GM18505 (cell line): ENCODE measurements around the gene ARRB2.
"Not testable (repeated sequence)": the region's sequence is repeated elsewhere in the genome, so short reads cannot be mapped to it uniquely, and the experiment has no call there.

Experiments
- ATAC-seq: cut with Tn5 transposase; IDR thresholded peaks from one replicate; pipeline ENCODE4 v1.9.1; 2021; ENCODE audit not compliant: unreplicated experiment
- POLR2A ChIP-seq: IDR thresholded peaks from 4 replicates; pipeline ENCODE4 v1.6.1; 2011; ENCODE audit warnings: borderline replicate concordance; ENCODE audit not compliant: insufficient read depth, insufficient read length; ENCODE audit errors: extremely low read depth

ARRB2 gene

DNA sequence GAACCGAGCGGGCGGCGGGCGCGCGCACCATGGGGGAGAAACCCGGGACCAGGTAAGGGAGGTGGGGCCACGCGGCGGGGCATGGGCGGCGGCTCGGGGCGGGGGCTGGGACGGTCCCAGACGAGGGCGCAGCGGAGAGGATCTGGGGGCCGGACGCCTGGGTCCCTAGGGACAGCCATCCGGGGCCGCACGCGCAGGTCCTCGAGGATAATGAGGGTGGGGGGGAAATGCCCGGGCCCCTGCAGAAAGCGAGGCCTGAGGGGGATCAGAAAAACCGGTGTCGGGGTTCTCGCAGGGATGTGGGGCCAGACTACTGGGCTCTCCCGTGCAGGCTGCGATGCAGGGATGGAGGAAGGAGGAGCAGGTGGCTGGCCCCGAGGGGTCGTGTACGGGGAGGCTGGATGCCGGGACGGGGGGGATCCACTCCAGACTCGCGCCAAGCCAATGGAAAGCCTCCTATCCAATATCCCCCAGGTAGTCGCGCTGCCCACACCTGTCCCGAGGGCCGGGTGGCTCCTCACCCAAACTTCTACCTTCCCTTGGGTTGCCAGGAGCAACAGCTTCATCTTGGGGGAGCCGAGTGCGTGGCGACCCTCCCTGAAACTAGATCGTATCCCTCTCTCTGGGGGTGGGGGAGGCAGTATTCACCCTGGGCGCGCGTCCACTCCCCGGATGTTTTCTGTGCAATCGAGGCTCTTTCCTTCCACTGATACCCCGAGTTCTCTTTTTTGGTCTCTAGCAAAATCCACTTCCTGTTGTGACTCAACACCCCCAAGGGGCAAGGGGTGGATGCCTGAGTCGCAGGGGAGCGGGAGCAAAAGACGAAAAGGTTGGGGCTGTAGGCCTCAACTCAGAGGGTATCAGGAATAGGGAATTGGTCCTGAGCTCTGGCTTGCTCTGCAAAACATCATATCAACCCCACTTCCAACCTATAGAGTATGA is 532 bp downstream of the ARRB2 start:
- ATAC-seq, result peak; percentile 4
- peak; percentile 8 for TF ChIP-seq POLR2A

DNA sequence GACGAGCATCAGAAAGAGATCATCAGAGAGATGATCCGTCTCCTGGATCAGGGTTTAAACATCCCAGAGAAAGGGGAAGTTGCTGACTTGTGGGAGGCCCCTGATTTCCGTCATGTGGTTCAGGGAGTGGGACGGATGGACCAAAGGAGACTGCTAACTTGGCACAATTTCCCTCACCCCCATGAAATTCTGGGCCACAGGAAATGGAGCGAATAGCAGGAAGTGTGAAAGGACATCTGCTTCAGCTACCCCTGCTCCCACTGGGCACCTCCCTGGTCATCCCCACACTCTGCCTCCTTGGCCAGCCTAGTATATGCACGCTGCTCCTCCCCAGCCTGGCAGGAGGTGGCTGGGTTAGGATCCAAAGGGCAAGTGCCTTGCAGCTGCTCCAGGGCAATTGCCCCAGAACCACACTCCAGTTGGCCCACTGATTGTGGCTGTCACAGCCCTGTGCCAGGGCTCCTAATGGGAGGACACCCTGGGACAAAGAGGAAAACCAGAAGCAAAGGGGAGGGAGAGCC is 1.3 kb downstream of the ARRB2 start:
- ATAC-seq, result no peak
- peak; percentile 8 for TF ChIP-seq POLR2A

DNA sequence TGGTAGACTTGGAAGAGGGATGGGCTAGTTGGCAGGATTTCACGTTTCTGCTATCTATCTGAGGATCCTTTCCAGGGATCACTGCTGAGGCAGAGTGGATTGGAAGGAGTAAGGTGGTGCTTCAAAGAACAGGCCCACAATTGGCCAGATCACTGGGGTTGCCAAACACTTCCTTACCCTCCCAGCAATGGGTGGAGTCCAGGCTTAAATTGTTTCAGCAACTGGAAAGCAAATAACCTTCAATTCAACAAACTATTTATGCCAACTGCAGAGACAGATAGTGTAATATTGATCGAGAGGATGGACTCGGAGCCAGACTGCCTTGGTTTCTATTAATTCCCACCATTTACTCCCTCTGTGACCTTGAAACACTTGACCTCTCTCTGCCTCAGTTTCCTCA is 2.1 kb downstream of the ARRB2 start:
- TF ChIP-seq POLR2A, result no peak
- ATAC-seq, result no peak

DNA sequence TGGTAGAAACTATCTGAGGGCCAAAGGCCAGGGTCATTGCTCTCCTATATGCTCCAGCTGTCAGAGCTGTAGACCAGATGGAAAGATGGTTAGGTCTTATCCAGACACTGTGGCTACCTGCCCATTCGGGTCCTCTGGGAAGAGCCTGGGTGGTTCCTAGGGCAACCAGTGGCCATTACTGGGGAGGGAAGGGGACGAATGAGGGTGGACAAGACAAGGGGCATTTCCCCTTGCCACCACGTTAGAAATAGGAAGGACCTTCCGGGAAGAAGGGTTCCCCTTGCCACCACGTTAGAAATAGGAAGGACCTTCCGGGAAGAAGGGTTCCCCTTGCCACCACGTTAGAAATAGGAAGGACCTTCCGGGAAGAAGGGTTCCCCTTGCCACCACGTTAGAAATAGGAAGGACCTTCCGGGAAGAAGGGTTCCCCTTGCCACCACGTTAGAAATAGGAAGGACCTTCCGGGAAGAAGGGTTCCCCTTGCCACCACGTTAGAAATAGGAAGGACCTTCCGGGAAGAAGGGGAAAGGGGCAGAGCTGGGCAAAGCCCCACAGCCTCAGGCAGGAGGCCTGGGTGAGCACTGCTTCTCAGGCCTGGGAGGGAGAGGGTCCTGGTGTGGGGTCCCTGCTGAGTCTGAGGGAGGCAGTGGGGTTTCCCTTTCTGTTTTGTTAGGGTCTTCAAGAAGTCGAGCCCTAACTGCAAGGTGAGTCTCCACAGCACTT is 4.1 kb downstream of the ARRB2 start:
- ATAC-seq, result not testable (repeated sequence)

DNA sequence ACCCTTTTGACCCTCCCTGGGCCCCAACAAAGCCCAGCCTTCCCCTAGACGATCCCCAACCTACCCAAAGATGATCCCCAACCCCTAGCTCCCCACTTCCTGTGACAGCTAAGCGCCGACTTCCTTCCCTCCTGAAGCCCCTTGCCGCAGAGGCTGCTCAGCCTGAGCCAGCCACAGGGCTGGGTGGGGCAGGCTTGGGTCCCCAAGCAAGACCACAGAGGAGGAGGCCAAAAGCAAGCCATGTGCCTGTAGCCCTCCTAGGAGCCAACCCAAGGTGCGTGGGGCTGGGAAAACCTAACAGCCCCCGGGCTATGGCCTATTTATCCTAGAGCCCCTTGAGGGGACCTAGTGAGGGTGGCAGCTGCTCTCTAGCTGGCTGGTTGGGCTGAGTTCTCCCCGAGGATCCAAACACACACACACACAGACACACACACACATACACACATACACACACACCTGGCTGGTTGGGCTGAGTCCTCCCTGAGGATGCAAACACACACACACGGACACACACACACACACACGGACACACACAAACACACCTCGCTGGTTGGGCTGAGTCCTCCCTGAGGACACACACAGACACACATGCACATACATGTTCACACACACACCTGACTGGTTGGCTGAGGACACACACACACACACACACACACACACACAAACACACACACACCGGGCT is 4.8 kb downstream of the ARRB2 start:
- no peak for TF ChIP-seq POLR2A
- ATAC-seq, result no peak

DNA sequence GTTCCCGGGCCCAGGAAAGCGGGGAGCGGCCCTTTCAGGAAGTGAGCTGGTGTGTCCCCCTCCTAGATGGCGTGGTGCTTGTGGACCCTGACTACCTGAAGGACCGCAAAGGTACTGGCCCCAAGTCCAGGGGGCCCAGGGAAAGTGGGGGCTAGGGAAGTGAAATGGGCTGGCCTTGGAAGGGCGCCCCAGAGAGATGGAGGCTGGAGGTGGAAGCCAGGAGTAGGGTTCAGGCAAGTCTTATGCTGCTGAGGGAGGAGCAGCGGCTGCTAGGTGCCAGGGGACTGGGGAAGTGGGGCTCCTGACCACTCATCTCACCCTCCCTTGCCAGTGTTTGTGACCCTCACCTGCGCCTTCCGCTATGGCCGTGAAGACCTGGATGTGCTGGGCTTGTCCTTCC is 5.6 kb downstream of the ARRB2 start:
- no peak for ATAC-seq
- TF ChIP-seq POLR2A, result no peak

DNA sequence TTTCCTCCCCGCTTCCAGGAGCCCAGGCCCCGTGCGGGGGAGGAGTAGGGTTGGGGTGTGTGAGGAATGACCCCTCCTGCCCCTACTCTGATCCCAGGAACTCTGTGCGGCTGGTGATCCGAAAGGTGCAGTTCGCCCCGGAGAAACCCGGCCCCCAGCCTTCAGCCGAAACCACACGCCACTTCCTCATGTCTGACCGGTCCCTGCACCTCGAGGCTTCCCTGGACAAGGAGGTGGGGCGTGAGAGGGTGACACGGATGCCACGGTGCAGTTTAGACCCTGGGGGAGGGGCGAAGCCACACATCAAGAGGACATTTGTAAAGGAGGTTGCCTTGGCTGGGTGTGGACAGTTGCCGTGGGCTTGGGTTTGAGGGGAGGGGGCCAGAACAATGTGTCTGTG is 7.4 kb downstream of the ARRB2 start:
- TF ChIP-seq POLR2A, result no peak
- no peak for ATAC-seq

DNA sequence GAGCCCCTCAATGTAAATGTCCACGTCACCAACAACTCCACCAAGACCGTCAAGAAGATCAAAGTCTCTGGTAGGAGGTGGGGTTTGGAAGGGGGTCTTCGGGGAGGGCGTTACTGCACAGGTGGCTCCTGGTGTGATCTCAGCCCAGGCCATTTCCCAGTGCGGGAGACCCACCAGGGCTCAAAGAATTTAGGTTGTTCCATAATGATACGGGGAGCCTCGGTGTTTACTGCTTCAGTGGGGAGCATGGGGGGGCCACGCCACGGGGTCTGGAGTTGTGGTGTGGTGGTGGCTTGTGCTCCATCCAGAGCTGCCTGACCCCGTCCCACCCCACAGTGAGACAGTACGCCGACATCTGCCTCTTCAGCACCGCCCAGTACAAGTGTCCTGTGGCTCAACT is 7.8 kb downstream of the ARRB2 start:
- ATAC-seq, result no peak
- TF ChIP-seq POLR2A, result no peak

DNA sequence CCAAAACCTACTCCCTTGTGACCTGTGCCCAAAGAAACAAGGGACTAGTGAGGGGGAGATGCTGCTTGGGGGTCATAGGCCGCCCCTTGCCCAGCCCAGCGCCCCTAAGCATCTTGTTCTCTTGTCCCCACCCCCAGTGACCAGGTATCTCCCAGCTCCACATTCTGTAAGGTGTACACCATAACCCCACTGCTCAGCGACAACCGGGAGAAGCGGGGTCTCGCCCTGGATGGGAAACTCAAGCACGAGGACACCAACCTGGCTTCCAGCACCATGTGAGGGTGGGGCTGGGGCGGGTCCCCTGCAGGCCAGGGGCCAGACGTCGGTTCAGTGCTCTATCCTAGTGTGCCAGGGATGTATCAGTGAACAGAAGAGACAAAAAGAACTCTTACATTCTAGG is 8.7 kb downstream of the ARRB2 start:
- no peak for TF ChIP-seq POLR2A
- ATAC-seq, result no peak

DNA sequence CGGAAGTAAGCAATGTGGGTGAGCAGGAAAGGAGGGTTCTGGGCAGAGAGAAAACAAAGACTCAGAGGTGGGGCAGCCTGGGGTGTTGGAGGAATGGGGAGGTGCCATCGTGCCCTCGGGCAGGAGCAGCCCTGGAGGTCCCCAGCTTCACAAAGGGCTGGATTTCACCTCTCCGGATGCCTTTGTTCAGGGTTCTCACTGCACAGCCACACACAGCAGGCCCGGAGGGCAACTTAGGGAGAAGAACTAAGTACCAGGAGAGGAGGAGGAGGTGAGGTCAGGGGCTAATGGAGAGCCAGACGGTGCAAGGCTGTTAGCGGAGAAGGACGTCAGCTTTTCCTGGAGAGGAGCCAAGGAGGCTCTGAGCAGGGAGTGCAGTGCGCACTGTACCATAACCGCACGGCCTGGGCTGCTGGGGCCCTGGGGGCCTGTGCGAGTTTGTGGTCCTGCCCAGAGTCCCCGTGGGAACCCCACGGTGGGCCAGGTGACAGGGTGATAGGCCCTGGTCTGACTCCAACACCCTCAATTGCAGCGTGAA is 9.3 kb downstream of the ARRB2 start:
- ATAC-seq, result no peak
- no peak for TF ChIP-seq POLR2A

DNA sequence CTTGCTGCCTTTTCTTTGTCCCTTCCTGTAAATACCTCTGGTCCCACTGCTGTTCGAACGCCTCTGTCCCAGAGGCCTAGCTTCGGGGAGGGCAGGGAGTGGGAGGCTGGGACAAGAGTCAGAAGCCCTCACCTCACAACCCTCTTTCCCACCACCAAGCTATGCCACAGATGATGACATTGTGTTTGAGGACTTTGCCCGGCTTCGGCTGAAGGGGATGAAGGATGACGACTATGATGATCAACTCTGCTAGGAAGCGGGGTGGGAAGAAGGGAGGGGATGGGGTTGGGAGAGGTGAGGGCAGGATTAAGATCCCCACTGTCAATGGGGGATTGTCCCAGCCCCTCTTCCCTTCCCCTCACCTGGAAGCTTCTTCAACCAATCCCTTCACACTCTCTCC is 10.4 kb downstream of the ARRB2 start:
- TF ChIP-seq POLR2A, result no peak
- no peak for ATAC-seq

DNA sequence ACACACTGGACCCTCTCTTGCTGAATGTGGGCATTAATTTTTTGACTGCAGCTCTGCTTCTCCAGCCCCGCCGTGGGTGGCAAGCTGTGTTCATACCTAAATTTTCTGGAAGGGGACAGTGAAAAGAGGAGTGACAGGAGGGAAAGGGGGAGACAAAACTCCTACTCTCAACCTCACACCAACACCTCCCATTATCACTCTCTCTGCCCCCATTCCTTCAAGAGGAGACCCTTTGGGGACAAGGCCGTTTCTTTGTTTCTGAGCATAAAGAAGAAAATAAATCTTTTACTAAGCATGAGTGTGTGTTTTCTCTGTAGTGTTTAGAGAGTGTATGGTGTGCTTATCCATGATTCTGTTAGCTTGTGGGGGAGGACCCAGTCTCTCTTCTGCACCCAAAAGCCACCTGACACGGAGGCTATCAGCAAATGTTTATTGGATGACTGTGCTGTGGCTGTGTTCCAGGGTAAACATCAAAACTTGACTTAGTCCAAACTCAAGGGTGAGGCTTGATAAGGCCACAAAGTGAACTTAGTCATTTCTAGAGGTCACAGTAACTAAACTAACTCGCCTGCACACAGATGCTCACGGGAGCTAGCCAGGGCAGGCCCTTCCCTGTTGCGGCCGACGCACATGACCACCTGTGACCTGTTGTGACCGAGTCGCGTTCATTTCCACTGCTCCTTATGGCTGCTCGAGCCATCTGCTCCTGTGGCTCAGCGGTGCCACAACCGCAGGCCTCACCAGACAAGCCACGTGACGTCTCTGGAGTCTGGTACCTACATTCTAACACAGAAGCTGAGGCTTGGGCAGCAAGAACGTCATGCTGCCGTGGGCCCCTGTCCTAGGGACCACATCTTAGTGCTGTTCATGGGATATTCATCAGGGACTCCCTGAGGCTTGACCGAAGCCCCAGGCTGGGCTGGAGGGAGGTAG is 11.0 kb downstream of the ARRB2 start:
- no peak for ATAC-seq
- no peak for TF ChIP-seq POLR2A
